H9 (cell line): ENCODE data around the gene HES1. TPM values are rescaled to one million over a fixed set of nuclear protein-coding genes. Genes with fewer than 3 reads are reported as not detected.

Experiments used
- DNase-seq: peaks from one replicate; pipeline ENCODE4 v3.0.0-alpha.2; 2017
- H2AFZ ChIP-seq: one replicate; pipeline ENCODE4 v1.6.1; 2013; ENCODE audit warnings: mild to moderate bottlenecking, low read length, control low read depth, moderate library complexity
- H2AK5ac ChIP-seq: 2 replicates; pipeline ENCODE4 v1.6.1; 2013; ENCODE audit warnings: low read length, control low read depth, mixed read lengths; ENCODE audit not compliant: insufficient read length
- H2BK120ac ChIP-seq: one replicate; pipeline ENCODE4 v1.6.1; 2013; ENCODE audit warnings: low read depth, mild to moderate bottlenecking, low read length, control low read depth, inconsistent platforms; ENCODE audit not compliant: poor library complexity, severe bottlenecking
- H2BK12ac ChIP-seq: 2 replicates; pipeline ENCODE4 v1.6.1; 2013; ENCODE audit warnings: low read length, control low read depth, mixed read lengths, low read depth; ENCODE audit not compliant: insufficient read length
- H2BK15ac ChIP-seq: 2 replicates; pipeline ENCODE4 v1.6.1; 2013; ENCODE audit warnings: low read depth, low read length, control low read depth
- H2BK20ac ChIP-seq: one replicate; pipeline ENCODE4 v1.6.1; 2013; ENCODE audit warnings: low read depth, mild to moderate bottlenecking, low read length, control low read depth, inconsistent platforms; ENCODE audit not compliant: poor library complexity, severe bottlenecking
- H2BK5ac ChIP-seq: 2 replicates; pipeline ENCODE4 v1.6.1; 2013; ENCODE audit warnings: low read length, control low read depth, mixed read lengths; ENCODE audit not compliant: insufficient read length
- H3K14ac ChIP-seq: 2 replicates; pipeline ENCODE4 v1.6.1; 2013; ENCODE audit warnings: low read length, control low read depth; ENCODE audit not compliant: insufficient read depth
- H3K18ac ChIP-seq: 2 replicates; pipeline ENCODE4 v1.6.1; 2013; ENCODE audit warnings: low read depth, mild to moderate bottlenecking, mixed read lengths, low read length, control low read depth; ENCODE audit not compliant: insufficient read length
- H3K23ac ChIP-seq: 2 replicates; pipeline ENCODE4 v1.6.1; 2013; ENCODE audit warnings: low read length, control low read depth, mixed read lengths, low read depth; ENCODE audit not compliant: insufficient read length
- H3K23me2 ChIP-seq: 2 replicates; pipeline ENCODE4 v1.6.1; 2013; ENCODE audit warnings: low read depth, mild to moderate bottlenecking, mixed read lengths, low read length, control low read depth; ENCODE audit not compliant: insufficient read length, poor library complexity, severe bottlenecking
- H3K27ac ChIP-seq: 2 replicates; pipeline ENCODE4 v1.5.1; 2013; ENCODE audit warnings: low read length, control low read depth, mixed read lengths, low read depth; ENCODE audit not compliant: insufficient read length
- H3K27me3 ChIP-seq: 2 replicates; pipeline ENCODE4 v1.6.1; 2013; ENCODE audit warnings: low read length, control low read depth, inconsistent platforms; ENCODE audit not compliant: insufficient read depth
- H3K4ac ChIP-seq: 2 replicates; pipeline ENCODE4 v1.6.1; 2013; ENCODE audit warnings: low read depth, mild to moderate bottlenecking, control low read depth, inconsistent platforms, low read length, moderate library complexity
- H3K4me1 ChIP-seq: 2 replicates; pipeline ENCODE4 v1.6.1; 2013; ENCODE audit warnings: low read length, control low read depth, inconsistent platforms; ENCODE audit not compliant: insufficient read depth
- H3K4me2 ChIP-seq: 2 replicates; pipeline ENCODE4 v1.6.1; 2013; ENCODE audit warnings: low read length, control low read depth, mixed read lengths; ENCODE audit not compliant: insufficient read length, insufficient read depth
- H3K56ac ChIP-seq: 2 replicates; pipeline ENCODE4 v1.6.1; 2013; ENCODE audit warnings: low read depth, mild to moderate bottlenecking, mixed read lengths, low read length, control low read depth; ENCODE audit not compliant: insufficient read length
- H3K79me1 ChIP-seq: 2 replicates; pipeline ENCODE4 v1.6.1; 2013; ENCODE audit warnings: low read depth, mild to moderate bottlenecking, moderate library complexity, low read length, control low read depth, inconsistent platforms; ENCODE audit not compliant: insufficient read depth, poor library complexity, severe bottlenecking
- H3K79me2 ChIP-seq: 2 replicates; pipeline ENCODE4 v1.6.1; 2013; ENCODE audit warnings: low read length, control low read depth, inconsistent platforms; ENCODE audit not compliant: insufficient read depth
- H3K9ac ChIP-seq: 2 replicates; pipeline ENCODE4 v1.6.1; 2013; ENCODE audit warnings: low read length, control low read depth, mixed read lengths; ENCODE audit not compliant: insufficient read length; ENCODE audit errors: extremely low read depth
- H3K9me3 ChIP-seq: one replicate; pipeline ENCODE4 v1.6.1; 2013; ENCODE audit warnings: low read depth, low read length, inconsistent platforms; ENCODE audit not compliant: control insufficient read depth
- H3T11ph ChIP-seq: one replicate; pipeline ENCODE4 v1.6.1; 2013; ENCODE audit warnings: mild to moderate bottlenecking, low read length, control low read depth, inconsistent platforms
- H4K20me1 ChIP-seq: one replicate; pipeline ENCODE4 v1.6.1; 2013; ENCODE audit not compliant: control insufficient read depth, insufficient read length, insufficient read depth
- H4K5ac ChIP-seq: 2 replicates; pipeline ENCODE4 v1.6.1; 2013; ENCODE audit warnings: low read depth, mild to moderate bottlenecking, mixed read lengths, low read length, control low read depth; ENCODE audit not compliant: insufficient read length
- H4K8ac ChIP-seq: replicated peaks from 2 replicates; pipeline ENCODE4 v1.6.1; 2013; ENCODE audit warnings: low read length, control low read depth, mixed read lengths, low read depth; ENCODE audit not compliant: insufficient read length
- H4K91ac ChIP-seq: 2 replicates; pipeline ENCODE4 v1.6.1; 2013; ENCODE audit warnings: low read depth, mild to moderate bottlenecking, moderate library complexity, mixed read lengths, low read length, control low read depth; ENCODE audit not compliant: insufficient read length
- H3K27ac Mint-ChIP-seq, 3 experiments: 2 replicates in 2 of 3; 3 replicates in 1 of 3; pipeline ENCODE4 v1.8.0; 2020 to 2021; ENCODE audit warnings: mixed read lengths in 3 of 3, mild to moderate bottlenecking in 1 of 3, moderate library complexity in 1 of 3
- H3K27me3 Mint-ChIP-seq: 2 replicates; pipeline ENCODE4 v1.8.0; 2021; ENCODE audit warnings: low read depth, mild to moderate bottlenecking, moderate library complexity, mixed read lengths
- H3K36me3 Mint-ChIP-seq, 3 experiments: 2 replicates in 2 of 3; 3 replicates in 1 of 3; pipeline ENCODE4 v1.8.0; 2020 to 2021; ENCODE audit warnings: low read depth in 3 of 3, mixed read lengths in 3 of 3; ENCODE audit not compliant: insufficient read depth in 1 of 3
- H3K4me1 Mint-ChIP-seq, 2 experiments: 2 replicates each; pipeline ENCODE4 v1.8.0; 2020; ENCODE audit warnings: mixed read lengths in 2 of 2
- H3K4me3 Mint-ChIP-seq, 2 experiments: 2 replicates in 1 of 2; 3 replicates in 1 of 2; pipeline ENCODE4 v1.8.0; 2020 to 2021; ENCODE audit warnings: mild to moderate bottlenecking in 2 of 2, mixed read lengths in 2 of 2, moderate library complexity in 1 of 2
- H3K9me3 Mint-ChIP-seq, 2 experiments: 2 replicates in 1 of 2; 3 replicates in 1 of 2; pipeline ENCODE4 v1.8.0; 2020; ENCODE audit warnings: mild to moderate bottlenecking in 2 of 2, mixed read lengths in 2 of 2, moderate library complexity in 1 of 2
- WGBS: extraction: QIAGEN DNeasy Blood & Tissue Kit; methylation state at CpG from one replicate; pipeline ENCODE4 v1.1.7; 2013; ENCODE audit warnings: missing lambda C conversion rate, low lambda C conversion rate, mixed read lengths; ENCODE audit not compliant: insufficient read length; ENCODE audit errors: extremely low coverage; 5-methylcytosine and 5-hydroxymethylcytosine counted together
- total RNA-seq: library from RNA; stranded (reverse); gene quantifications from 2 replicates; pipeline ENCODE4 v1.2.1, GENCODE V29; 2021
- TF ChIP-seq, protein P1 (sequence below): fragments of 200-600 bp; sonication (generic); conservative IDR thresholded peaks from 3 replicates; pipeline ENCODE4 v1.8.0; 2021; ENCODE audit warnings: antibody characterized with exemption, mild to moderate bottlenecking

The HES1 gene
- total RNA-seq, 1 experiment from 2014 or later: 23.2 TPM

DNA sequence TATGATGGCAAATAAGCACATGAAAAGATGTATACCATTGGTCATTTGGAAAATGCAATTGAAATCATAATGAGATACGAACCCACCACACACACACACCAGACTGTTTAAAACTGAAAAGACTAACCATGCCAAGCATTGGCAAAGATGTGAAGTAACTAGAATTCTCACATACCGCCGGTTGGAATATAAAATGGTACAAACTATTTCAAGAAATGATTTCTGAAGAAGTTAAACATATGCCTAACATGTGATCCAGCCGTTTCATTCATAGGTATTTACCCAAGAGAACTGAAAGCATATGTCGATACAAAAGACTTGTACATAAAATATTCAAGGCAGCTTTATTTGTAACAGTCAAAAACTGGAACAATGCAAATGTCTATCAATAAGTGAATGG is 28.9 kb downstream of the HES1 start:
- H3K4me1 Mint-ChIP-seq: peaks cover 56 to 76% of the 10 kb centered on the region in 2 experiments
- WGBS: no CpG with 5 or more reads among the region's 5 CpGs

More for the DNA sequence above, 28.9 kb downstream of the HES1 start:
- Mint-ChIP-seq H3K27me3 (peaks cover 5% of the 10 kb centered on the region; the same call in 1 of the 2 replicates), H3K36me3 (no peaks in the 10 kb centered on the region), H3K27ac (no peak overlapping the region), H3K4me3 (no peak overlapping the region), H3K9me3 (no peaks in the 10 kb centered on the region)
- H2BK5ac ChIP-seq: no peak overlapping the region
- no peak overlapping the region for H3K56ac ChIP-seq
- H3K23ac ChIP-seq: no peak overlapping the region
- no peaks in the 10 kb centered on the region for H3K79me1 ChIP-seq
- H3K4me1 ChIP-seq: no peaks in the 10 kb centered on the region; the same call in 1 of the 2 replicates
- H2AFZ ChIP-seq: no peak overlapping the region
- H2BK12ac ChIP-seq: no peak overlapping the region
- no peaks in the 10 kb centered on the region for H3K27me3 ChIP-seq
- no peak overlapping the region for H3K9ac ChIP-seq
- no peak overlapping the region for H3K27ac ChIP-seq
- TF ChIP-seq, protein P1, sequence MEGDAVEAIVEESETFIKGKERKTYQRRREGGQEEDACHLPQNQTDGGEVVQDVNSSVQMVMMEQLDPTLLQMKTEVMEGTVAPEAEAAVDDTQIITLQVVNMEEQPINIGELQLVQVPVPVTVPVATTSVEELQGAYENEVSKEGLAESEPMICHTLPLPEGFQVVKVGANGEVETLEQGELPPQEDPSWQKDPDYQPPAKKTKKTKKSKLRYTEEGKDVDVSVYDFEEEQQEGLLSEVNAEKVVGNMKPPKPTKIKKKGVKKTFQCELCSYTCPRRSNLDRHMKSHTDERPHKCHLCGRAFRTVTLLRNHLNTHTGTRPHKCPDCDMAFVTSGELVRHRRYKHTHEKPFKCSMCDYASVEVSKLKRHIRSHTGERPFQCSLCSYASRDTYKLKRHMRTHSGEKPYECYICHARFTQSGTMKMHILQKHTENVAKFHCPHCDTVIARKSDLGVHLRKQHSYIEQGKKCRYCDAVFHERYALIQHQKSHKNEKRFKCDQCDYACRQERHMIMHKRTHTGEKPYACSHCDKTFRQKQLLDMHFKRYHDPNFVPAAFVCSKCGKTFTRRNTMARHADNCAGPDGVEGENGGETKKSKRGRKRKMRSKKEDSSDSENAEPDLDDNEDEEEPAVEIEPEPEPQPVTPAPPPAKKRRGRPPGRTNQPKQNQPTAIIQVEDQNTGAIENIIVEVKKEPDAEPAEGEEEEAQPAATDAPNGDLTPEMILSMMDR: no peak
- H2BK15ac ChIP-seq: no peak overlapping the region
- no peak overlapping the region for H4K8ac ChIP-seq
- no peak overlapping the region for H3K18ac ChIP-seq
- DNase-seq: no peak
- no peaks in the 10 kb centered on the region for H3K79me2 ChIP-seq
- H2BK20ac ChIP-seq: no peak overlapping the region
- no peak overlapping the region for H2AK5ac ChIP-seq
- H3K14ac ChIP-seq: no peak overlapping the region
- no peaks in the 10 kb centered on the region for H4K20me1 ChIP-seq
- H3K4ac ChIP-seq: no peak overlapping the region
- H2BK120ac ChIP-seq: no peak overlapping the region
- H3K4me2 ChIP-seq: no peak overlapping the region
- no peaks in the 10 kb centered on the region for H3K9me3 ChIP-seq
- no peak overlapping the region for H3T11ph ChIP-seq
- H4K5ac ChIP-seq: no peak overlapping the region
- no peaks in the 10 kb centered on the region for H3K23me2 ChIP-seq
- H4K91ac ChIP-seq: no peak overlapping the region
